Suprapubic skin (tissue), 4 donors: ENCODE data around the gene COL28A1. TPM values are rescaled to one million over a fixed set of nuclear protein-coding genes. Genes with fewer than 3 reads are reported as not detected.

Experiments used
- DNase-seq, 2 donors: peaks; one replicate each; pipeline ENCODE4 v3.0.0-alpha.2; 2019; ENCODE audit warnings: low spot score in 2 of 2
- H3K27ac ChIP-seq: fragments of 200-600 bp; sonication (generic); one replicate; pipeline ENCODE4 v1.5.1; 2019
- H3K27me3 ChIP-seq: fragments of 200-600 bp; sonication (generic); one replicate; pipeline ENCODE4 v1.5.1; 2019
- H3K36me3 ChIP-seq: fragments of 200-600 bp; sonication (generic); one replicate; pipeline ENCODE4 v1.5.1; 2019
- H3K4me1 ChIP-seq: fragments of 200-600 bp; sonication (generic); one replicate; pipeline ENCODE4 v1.5.1; 2019
- H3K4me3 ChIP-seq: fragments of 200-600 bp; sonication (generic); one replicate; pipeline ENCODE4 v1.5.1; 2019; ENCODE audit warnings: mild to moderate bottlenecking
- H3K9me3 ChIP-seq: fragments of 200-600 bp; sonication (generic); one replicate; pipeline ENCODE4 v1.5.1; 2019
- CTCF ChIP-seq, 2 donors: fragments of 200-600 bp in 1 of 2; fragments of 450-650 bp in 1 of 2; sonication (generic) in 1 of 2; IDR thresholded peaks; one replicate each; pipeline ENCODE4 v1.5.1; 2016 to 2019; ENCODE audit warnings: antibody characterized with exemption in 2 of 2, mild to moderate bottlenecking in 1 of 2, moderate library complexity in 1 of 2
- EP300 ChIP-seq: sonication (generic); formaldehyde crosslinking; IDR thresholded peaks from one replicate; pipeline ENCODE4 v1.6.1; 2017; ENCODE audit warnings: antibody characterized with exemption
- POLR2A ChIP-seq, 2 donors: fragments of 450-650 bp; IDR thresholded peaks; one replicate each; pipeline ENCODE4 v1.6.1; 2017; ENCODE audit warnings: antibody characterized with exemption in 2 of 2, mild to moderate bottlenecking in 2 of 2, moderate library complexity in 2 of 2
- POLR2AphosphoS5 ChIP-seq, 3 donors: sonication (generic); formaldehyde crosslinking; IDR thresholded peaks; one replicate each; pipeline ENCODE4 v1.6.1; 2017; ENCODE audit warnings: antibody characterized with exemption in 3 of 3
- WGBS: methylation state at CpG from one replicate; pipeline ENCODE4 v1.1.5; 2018; 5-methylcytosine and 5-hydroxymethylcytosine counted together
- total RNA-seq, 4 donors: library from RNA; depleted of rRNA; stranded (reverse); fragments of >200 nt; gene quantifications; one replicate each; pipeline ENCODE4 v1.1.0, GENCODE V29; 2016

Gene COL28A1
- total RNA-seq, 4 donors from 2014 or later, result 0.85 to 2.9 (median 2.0) TPM

GRCh38 chr7:7311001-7311400 is 224.7 kb downstream of the COL28A1 start:
- no peak for DNase-seq
- Histone ChIP-seq H3K36me3 (no peaks in the 10 kb centered on the region), H3K4me3 (no peak overlapping the region), H3K4me1 (no peaks in the 10 kb centered on the region), H3K27ac (no peak overlapping the region), H3K9me3 (no peaks in the 10 kb centered on the region), H3K27me3 (no peaks in the 10 kb centered on the region)
- no peak for TF ChIP-seq POLR2AphosphoS5 (IDR thresholded peaks at IDR 0.05)
- no peak for TF ChIP-seq POLR2A (IDR thresholded peaks at IDR 0.05)
- TF ChIP-seq CTCF (IDR thresholded peaks at IDR 0.05), result no peak
- TF ChIP-seq EP300, result no peak
- WGBS, result 65% methylated on average over 2 of the region's 2 CpGs

DNA sequence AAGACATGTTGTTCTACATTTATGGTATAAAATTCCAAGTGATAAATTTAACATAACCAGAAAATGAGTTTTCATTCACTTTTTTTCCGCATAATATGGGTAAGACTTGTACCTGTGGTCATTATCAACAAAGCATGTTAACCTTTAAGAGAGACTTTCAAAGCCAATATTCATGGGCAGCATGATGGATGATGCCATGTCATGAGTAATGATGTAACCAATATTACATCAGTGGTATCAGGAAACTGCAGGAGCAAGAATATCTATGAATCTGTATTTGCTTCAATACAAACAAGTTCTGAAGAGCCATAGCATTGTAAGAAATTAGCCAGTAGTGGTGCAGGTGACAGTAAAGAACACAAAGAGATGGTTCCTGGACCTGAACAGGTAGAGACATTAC is 226.5 kb downstream of the COL28A1 start:
- TF ChIP-seq POLR2AphosphoS5 (IDR thresholded peaks at IDR 0.05) (no peak), CTCF (IDR thresholded peaks at IDR 0.05) (no peak), POLR2A (IDR thresholded peaks at IDR 0.05) (no peak), EP300 (no peak)
- no peak overlapping the region for H3K4me3 ChIP-seq
- H3K36me3 ChIP-seq, result no peaks in the 10 kb centered on the region
- H3K9me3 ChIP-seq, result no peaks in the 10 kb centered on the region
- no peak overlapping the region for H3K27ac ChIP-seq
- 86% methylated on average over 1 of the region's 1 CpG for WGBS
- no peaks in the 10 kb centered on the region for H3K27me3 ChIP-seq
- no peak for DNase-seq
- H3K4me1 ChIP-seq, result no peaks in the 10 kb centered on the region

Other genes with a start within 250 kb of the COL28A1 start
- 10 to 100 TPM; 45.1 to 65.8 (median 55.7) TPM for gene MIOS, start 31.0 kb upstream of the COL28A1 start, total RNA-seq
- gene UMAD1, start 104.9 kb upstream of the COL28A1 start, total RNA-seq, result 10 to 100 TPM in 3 of 4 donors, 1 to 10 TPM in 1; 9.3 to 28.9 (median 17.7) TPM
- 10 to 100 TPM; 14.9 to 35.2 (median 18.4) TPM for gene RPA3, start 182.7 kb upstream of the COL28A1 start, total RNA-seq